T-helper 2 cell treated with Interferon-gamma antibody and Interleukin-4, amounts not matched to agents 100 ng/mL and 5 ng/mL, for 36 hours (primary cell): Measurements from ENCODE around the gene AQP11. TPM values are rescaled to one million over a fixed set of nuclear protein-coding genes. Genes with fewer than 3 reads are reported as not detected.
"Not testable (repeated sequence)": the region's sequence is repeated elsewhere in the genome, so short reads cannot be mapped to it uniquely, and the experiment has no call there.

Source experiments
- intact Hi-C: fragments of 100-400 bp; cut with micrococcal nuclease; formaldehyde crosslinking; loops from one replicate; pipeline ENCODE4 v1.15.1; 2023
- total RNA-seq: library from RNA; stranded (reverse); gene quantifications from 2 replicates; pipeline ENCODE4 v1.2.3, GENCODE V29; 2022

The AQP11 gene
- total RNA-seq, 1 donor from 2014 or later: 1.1 TPM

GRCh38 chr11:77592727-77593126 is 3.0 kb downstream of the AQP11 start:
- intact Hi-C loops: no loop called here

- intact Hi-C loops: no loop called here
These were observed 4.1 kb downstream of the AQP11 start for GRCh38 chr11:77593883-77594282.

- intact Hi-C loops: no loop called here
These were observed 6.9 kb downstream of the AQP11 start for GRCh38 chr11:77596626-77597025.

- intact Hi-C loops: no loop called here
These were observed 8.4 kb downstream of the AQP11 start for GRCh38 chr11:77598195-77598594.

- intact Hi-C loops: no loop called here
These were observed 12.8 kb downstream of the AQP11 start for GRCh38 chr11:77602381-77603088.

- intact Hi-C loops: no loop called here
These were observed 14.5 kb downstream of the AQP11 start for GRCh38 chr11:77604281-77604680.

- intact Hi-C loops: no loop called here
These were observed 19.5 kb downstream of the AQP11 start for GRCh38 chr11:77609234-77609633.

GRCh38 chr11:77611921-77612320 is 22.2 kb downstream of the AQP11 start:
- intact Hi-C loops: no loop called here

GRCh38 chr11:77617892-77618291 is 28.1 kb downstream of the AQP11 start:
- intact Hi-C loops: loop anchor here (2.0 kb wide), 2 partner anchors 429 to 491 kb away; no protein-coding TSS in a partner anchor

GRCh38 chr11:77619576-77620198 is 29.9 kb downstream of the AQP11 start:
- intact Hi-C loops: loop anchor here (2.0 kb wide), 2 partner anchors 431 to 493 kb away; no protein-coding TSS in a partner anchor

GRCh38 chr11:77630157-77630710 is 40.5 kb downstream of the AQP11 start:
- intact Hi-C loops: no loop called here

GRCh38 chr11:77633926-77634325 is 44.2 kb downstream of the AQP11 start:
- intact Hi-C loops: not testable (repeated sequence)

GRCh38 chr11:77636731-77637344 is 47.1 kb downstream of the AQP11 start:
- intact Hi-C loops: loop anchor here (1.0 to 5.0 kb wide), 4 partner anchors 165 to 500 kb away; partner anchors contain the start of genes ALG8, INTS4, PAK1 and RSF1

GRCh38 chr11:77637345-77638165 is 47.8 kb downstream of the AQP11 start, which contains the start of gene CLNS1A:
TSS of gene CLNS1A (minus strand) at chr11:77637794. CDS start at chr11:77637714, 80 bp downstream.
- intact Hi-C loops: loop anchor here (1.0 to 5.0 kb wide), 4 partner anchors 165 to 500 kb away; partner anchors contain the start of genes ALG8, INTS4, PAK1 and RSF1

GRCh38 chr11:77642228-77642627 is 52.5 kb downstream of the AQP11 start:
- intact Hi-C loops: no loop called here

GRCh38 chr11:77644887-77645286 is 55.1 kb downstream of the AQP11 start:
- intact Hi-C loops: no loop called here

GRCh38 chr11:77647654-77648305 is 58.0 kb downstream of the AQP11 start:
- intact Hi-C loops: no loop called here

GRCh38 chr11:77650123-77650522 is 60.4 kb downstream of the AQP11 start:
- intact Hi-C loops: no loop called here

GRCh38 chr11:77654770-77655434 is 65.1 kb downstream of the AQP11 start:
- intact Hi-C loops: no loop called here

- intact Hi-C loops: no loop called here
These were observed 66.6 kb downstream of the AQP11 start for GRCh38 chr11:77656362-77656761.
